T-helper 2 cell treated with Interferon-gamma antibody and Interleukin-4, amounts not matched to agents 100 ng/mL and 5 ng/mL, for 36 hours (primary cell): ENCODE data around the gene FAHD1. TPM values are rescaled to one million over a fixed set of nuclear protein-coding genes. Genes with fewer than 3 reads are reported as not detected.

Experiments
- intact Hi-C: fragments of 100-400 bp; cut with micrococcal nuclease; formaldehyde crosslinking; loops from one replicate; pipeline ENCODE4 v1.15.1; 2023
- total RNA-seq: library from RNA; stranded (reverse); gene quantifications from 2 replicates; pipeline ENCODE4 v1.2.3, GENCODE V29; 2022

FAHD1 gene
- total RNA-seq, 1 donor from 2014 or later: 10.5 TPM

DNA sequence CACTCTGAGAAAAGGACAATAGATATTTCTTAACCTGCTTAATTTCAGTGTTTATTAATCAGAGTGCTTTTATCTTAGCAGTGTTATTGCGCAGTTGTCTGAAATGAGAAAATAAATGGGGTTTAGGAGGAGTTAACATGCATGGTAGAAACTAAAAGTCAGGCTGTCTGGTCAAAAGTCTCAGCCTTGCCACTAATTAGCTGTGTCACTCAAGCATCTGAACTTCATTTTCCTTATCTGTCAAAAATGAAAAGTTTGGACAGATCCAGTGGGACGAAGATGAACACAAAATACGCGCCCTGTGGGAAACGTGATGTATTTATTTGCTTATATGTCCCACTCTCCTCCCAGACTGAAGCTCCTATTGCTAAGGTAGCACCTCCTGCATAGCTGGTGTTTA, 51.2 kb downstream of the FAHD1 start:
- intact Hi-C loops: no loop called here

Other genes starting within 250 kb of the FAHD1 start
- gene IFT140, start 215.1 kb upstream of the FAHD1 start, total RNA-seq: 7.4 and 8.3 TPM in 2 replicates
- 26.4 and 29.4 TPM in 2 replicates for gene CRAMP1, start 214.8 kb upstream of the FAHD1 start, total RNA-seq
- gene JPT2, start 148.9 kb upstream of the FAHD1 start, total RNA-seq: 73.3 and 73.5 TPM in 2 replicates
- gene MAPK8IP3, start 121.0 kb upstream of the FAHD1 start, total RNA-seq: 86.9 and 89.1 TPM in 2 replicates
- gene NME3, start 55.7 kb upstream of the FAHD1 start, total RNA-seq: 33.3 and 34.3 TPM in 2 replicates
- 29.2 and 34.1 TPM in 2 replicates for gene EME2, start 54.4 kb upstream of the FAHD1 start, total RNA-seq
- gene MRPS34, start 54.1 kb upstream of the FAHD1 start, total RNA-seq: 121 and 131 TPM in 2 replicates
- gene SPSB3, start 44.6 kb upstream of the FAHD1 start, total RNA-seq: 29.5 and 32.7 TPM in 2 replicates
- gene NUBP2, start 44.2 kb upstream of the FAHD1 start, total RNA-seq: 55.1 and 55.6 TPM in 2 replicates
- 0.11 TPM in 1 of 2 replicates, not detected in the other for gene IGFALS, start 33.5 kb upstream of the FAHD1 start, total RNA-seq
- gene HAGH, start 381 bp upstream of the FAHD1 start, total RNA-seq: 43.4 and 46.1 TPM in 2 replicates
- not detected in 2 replicates for gene MEIOB, start 45.0 kb downstream of the FAHD1 start, total RNA-seq
- gene HS3ST6, start 91.2 kb downstream of the FAHD1 start, total RNA-seq: not detected in 2 replicates
- 14.0 and 14.1 TPM in 2 replicates for gene MSRB1, start 116.0 kb downstream of the FAHD1 start, total RNA-seq
- gene RPL3L, start 127.5 kb downstream of the FAHD1 start, total RNA-seq: not detected in 2 replicates
- 119 and 123 TPM in 2 replicates for gene NDUFB10, start 132.3 kb downstream of the FAHD1 start, total RNA-seq
- gene RPS2, start 137.6 kb downstream of the FAHD1 start, total RNA-seq: 2,826 and 2,856 TPM in 2 replicates
- 0.18 TPM in 1 of 2 replicates, not detected in the other for gene RNF151, start 139.7 kb downstream of the FAHD1 start, total RNA-seq
- gene TBL3, start 144.8 kb downstream of the FAHD1 start, total RNA-seq: 36.7 and 38.2 TPM in 2 replicates
- gene NOXO1, start 154.3 kb downstream of the FAHD1 start, total RNA-seq: 0.25 and 0.55 TPM in 2 replicates
- gene GFER, start 157.0 kb downstream of the FAHD1 start, total RNA-seq: 24.4 and 27.1 TPM in 2 replicates
- 4.9 and 5.3 TPM in 2 replicates for gene SYNGR3, start 162.8 kb downstream of the FAHD1 start, total RNA-seq
- 58.9 and 63.6 TPM in 2 replicates for gene ZNF598, start 182.6 kb downstream of the FAHD1 start, total RNA-seq
- 0.70 and 0.80 TPM in 2 replicates for gene NPW, start 192.6 kb downstream of the FAHD1 start, total RNA-seq
- 2.2 and 3.1 TPM in 2 replicates for gene NHERF2, start 199.7 kb downstream of the FAHD1 start, total RNA-seq
- 32.9 and 33.2 TPM in 2 replicates for gene NTHL1, start 220.6 kb downstream of the FAHD1 start, total RNA-seq
- gene TSC2, start 220.8 kb downstream of the FAHD1 start, total RNA-seq: 96.9 and 110 TPM in 2 replicates